Left ventricle myocardium inferior (tissue), 1 donor: ENCODE measurements around the gene METRNL. TPM values are rescaled to one million over a fixed set of nuclear protein-coding genes. Genes with fewer than 3 reads are reported as not detected.

Experiments
- DNase-seq: peaks from one replicate; pipeline ENCODE4 v3.0.0-alpha.2; 2020
- H3K27ac ChIP-seq: fragments of 200-600 bp; replicated peaks from 2 replicates; pipeline ENCODE4 v1.8.0; 2021
- H3K27me3 ChIP-seq: fragments of 200-600 bp; 2 replicates; pipeline ENCODE4 v1.8.0; 2021; ENCODE audit warnings: low read depth
- H3K36me3 ChIP-seq: fragments of 200-600 bp; 2 replicates; pipeline ENCODE4 v1.8.0; 2021
- H3K4me1 ChIP-seq: fragments of 200-600 bp; 2 replicates; pipeline ENCODE4 v1.8.0; 2021
- H3K4me3 ChIP-seq: fragments of 200-600 bp; 2 replicates; pipeline ENCODE4 v1.8.0; 2021; ENCODE audit warnings: mild to moderate bottlenecking, moderate library complexity
- H3K9me3 ChIP-seq: fragments of 200-600 bp; replicated peaks from 2 replicates; pipeline ENCODE4 v1.8.0; 2021
- intact Hi-C: fragments of 100-400 bp; cut with micrococcal nuclease; formaldehyde crosslinking; loops from one replicate; pipeline ENCODE4 v1.11.0; 2022
- total RNA-seq: library from RNA; stranded (reverse); fragmentation: NEBNext Ultra II Directional; extraction: Animal tissue kit (Norgen Biotek cat#: 25700); gene quantifications from one replicate; pipeline ENCODE4 v1.2.1, GENCODE V29; 2021
- TF ChIP-seq, protein P1 (sequence below): fragments of 200-600 bp; IDR thresholded peaks from 2 replicates; pipeline ENCODE4 v1.8.0; 2021; ENCODE audit warnings: antibody characterized with exemption, mild to moderate bottlenecking, borderline replicate concordance
- donor health status: DM: no; HTN: yes; CAD: no; lungs with severe emphysema.

Gene METRNL
- total RNA-seq, 1 donor from 2014 or later, result 75.2 TPM

DNA sequence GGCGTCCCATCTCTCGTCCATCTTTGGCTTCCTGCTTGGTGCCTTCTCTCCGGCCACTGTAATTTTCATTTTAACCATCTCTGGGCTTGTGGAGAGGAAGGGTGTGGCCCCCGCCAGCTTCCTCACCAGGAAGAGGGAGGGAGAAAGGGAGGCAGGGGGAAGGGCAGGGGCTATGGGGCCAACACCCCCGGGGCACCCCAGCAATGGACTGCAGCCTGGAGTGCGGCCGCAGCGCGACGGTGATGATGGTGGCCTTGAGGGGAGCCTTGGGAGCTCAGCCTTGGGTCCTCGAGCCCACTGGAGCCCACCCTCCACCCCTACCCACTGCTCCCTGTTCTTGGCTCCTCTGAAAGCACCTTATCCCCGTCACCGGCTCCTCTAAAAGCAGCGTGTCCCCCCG, 9.5 kb downstream of the METRNL start:
- no peak overlapping the region for H3K4me3 ChIP-seq
- TF ChIP-seq, protein P1, sequence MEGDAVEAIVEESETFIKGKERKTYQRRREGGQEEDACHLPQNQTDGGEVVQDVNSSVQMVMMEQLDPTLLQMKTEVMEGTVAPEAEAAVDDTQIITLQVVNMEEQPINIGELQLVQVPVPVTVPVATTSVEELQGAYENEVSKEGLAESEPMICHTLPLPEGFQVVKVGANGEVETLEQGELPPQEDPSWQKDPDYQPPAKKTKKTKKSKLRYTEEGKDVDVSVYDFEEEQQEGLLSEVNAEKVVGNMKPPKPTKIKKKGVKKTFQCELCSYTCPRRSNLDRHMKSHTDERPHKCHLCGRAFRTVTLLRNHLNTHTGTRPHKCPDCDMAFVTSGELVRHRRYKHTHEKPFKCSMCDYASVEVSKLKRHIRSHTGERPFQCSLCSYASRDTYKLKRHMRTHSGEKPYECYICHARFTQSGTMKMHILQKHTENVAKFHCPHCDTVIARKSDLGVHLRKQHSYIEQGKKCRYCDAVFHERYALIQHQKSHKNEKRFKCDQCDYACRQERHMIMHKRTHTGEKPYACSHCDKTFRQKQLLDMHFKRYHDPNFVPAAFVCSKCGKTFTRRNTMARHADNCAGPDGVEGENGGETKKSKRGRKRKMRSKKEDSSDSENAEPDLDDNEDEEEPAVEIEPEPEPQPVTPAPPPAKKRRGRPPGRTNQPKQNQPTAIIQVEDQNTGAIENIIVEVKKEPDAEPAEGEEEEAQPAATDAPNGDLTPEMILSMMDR, result no peak
- peaks cover 26% of the 10 kb centered on the region for H3K36me3 ChIP-seq
- DNase-seq, result no peak
- H3K9me3 ChIP-seq, result no peaks in the 10 kb centered on the region
- H3K27ac ChIP-seq, result peak overlapping the region; percentile 36
- peaks cover 87% of the 10 kb centered on the region for H3K4me1 ChIP-seq
- no peaks in the 10 kb centered on the region for H3K27me3 ChIP-seq
- intact Hi-C loops, result no loop called here

DNA sequence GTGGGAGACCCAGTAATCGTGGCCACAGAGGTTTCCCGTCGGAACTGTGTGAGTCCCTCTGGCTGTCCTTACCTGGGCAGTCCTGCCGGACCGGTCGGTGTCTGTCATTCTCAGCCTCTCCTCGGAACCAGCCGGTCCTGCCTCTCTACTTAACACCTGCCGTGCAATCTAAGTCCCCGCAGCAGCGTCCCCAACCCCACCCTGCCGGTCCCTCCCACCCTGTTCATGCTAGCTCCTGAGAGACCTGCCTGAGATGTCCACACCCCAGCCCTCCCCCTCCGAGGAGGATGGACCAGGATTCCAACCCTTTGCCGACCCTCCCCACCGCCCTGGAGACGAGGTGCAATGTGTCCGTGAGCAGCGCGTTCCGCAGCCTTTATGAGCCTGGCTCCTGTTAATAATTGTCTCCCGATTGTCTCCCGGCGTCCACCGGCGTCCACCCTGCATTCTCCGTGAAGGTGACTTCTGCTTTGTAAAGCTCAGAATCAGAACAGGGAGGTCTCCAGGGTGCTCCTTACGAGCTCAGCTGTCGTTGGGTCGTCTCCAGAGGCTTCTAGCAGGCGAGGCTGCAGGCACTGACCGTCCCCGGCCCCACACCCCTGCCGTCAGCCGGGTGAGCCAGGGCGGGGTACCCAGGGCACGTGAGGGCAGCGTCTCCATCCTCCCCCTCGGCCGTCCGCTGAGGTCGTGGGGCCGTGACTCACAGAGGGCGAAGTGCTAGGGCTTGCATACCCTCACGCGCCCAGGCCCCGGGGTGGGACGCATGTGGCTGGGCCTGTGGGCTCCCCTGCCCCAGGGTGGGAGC, 10.1 kb downstream of the METRNL start:
- H3K27ac ChIP-seq, result peak overlapping the region; percentile 36
- H3K27me3 ChIP-seq, result no peaks in the 10 kb centered on the region
- peaks cover 81% of the 10 kb centered on the region for H3K4me1 ChIP-seq
- no peaks in the 10 kb centered on the region for H3K9me3 ChIP-seq
- H3K4me3 ChIP-seq, result no peak overlapping the region
- no peak for DNase-seq
- intact Hi-C loops, result no loop called here
- TF ChIP-seq, protein P1, result no peak
- H3K36me3 ChIP-seq, result peaks cover 32% of the 10 kb centered on the region

DNA sequence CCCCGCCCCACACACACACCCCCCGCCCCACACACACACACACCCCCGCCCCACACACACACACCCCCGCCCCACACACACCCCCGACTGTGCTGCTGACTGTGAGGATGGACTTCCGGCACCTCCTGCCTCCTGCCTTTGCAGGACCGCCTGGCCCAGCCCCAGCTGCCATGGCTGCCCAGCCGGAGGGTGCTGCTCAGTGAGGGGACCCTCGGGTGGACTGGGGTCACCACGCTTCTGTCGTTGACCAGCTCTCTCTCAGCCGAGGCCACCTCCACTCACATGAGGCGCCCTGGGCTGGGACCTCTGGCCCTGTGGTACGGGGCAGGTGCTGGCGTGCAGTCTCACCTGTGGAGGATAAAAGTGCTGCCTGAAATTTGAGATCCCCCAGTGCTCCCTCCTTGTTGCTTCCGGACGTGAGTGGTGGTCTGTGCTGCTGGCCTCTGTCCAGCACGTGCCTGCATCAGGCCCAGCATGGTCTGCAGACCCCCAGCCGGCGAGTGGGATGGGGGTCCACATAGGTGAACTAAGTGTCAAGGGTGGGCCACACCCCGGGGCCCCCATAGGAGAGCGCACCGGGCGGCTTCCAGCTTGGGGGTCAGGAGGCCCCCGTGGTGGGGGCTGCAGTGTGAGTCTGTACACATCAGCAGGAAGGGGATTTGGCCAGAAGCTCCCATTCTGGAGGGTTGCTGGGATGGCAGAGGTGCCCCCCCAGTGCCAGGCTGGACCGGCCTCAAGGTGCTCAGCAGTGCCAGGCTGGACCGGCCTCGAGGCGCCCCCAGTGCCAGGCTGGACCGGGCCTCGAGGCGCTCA, 11.2 kb downstream of the METRNL start:
- H3K9me3 ChIP-seq, result no peaks in the 10 kb centered on the region
- peak overlapping the region; percentile 40 for H3K4me3 ChIP-seq
- DNase-seq, result no peak
- peaks cover 34% of the 10 kb centered on the region for H3K36me3 ChIP-seq
- TF ChIP-seq, protein P1, result no peak
- intact Hi-C loops, result no loop called here
- peak overlapping the region; percentile 79 for H3K27ac ChIP-seq
- no peaks in the 10 kb centered on the region for H3K27me3 ChIP-seq
- H3K4me1 ChIP-seq, result peaks cover 71% of the 10 kb centered on the region

DNA sequence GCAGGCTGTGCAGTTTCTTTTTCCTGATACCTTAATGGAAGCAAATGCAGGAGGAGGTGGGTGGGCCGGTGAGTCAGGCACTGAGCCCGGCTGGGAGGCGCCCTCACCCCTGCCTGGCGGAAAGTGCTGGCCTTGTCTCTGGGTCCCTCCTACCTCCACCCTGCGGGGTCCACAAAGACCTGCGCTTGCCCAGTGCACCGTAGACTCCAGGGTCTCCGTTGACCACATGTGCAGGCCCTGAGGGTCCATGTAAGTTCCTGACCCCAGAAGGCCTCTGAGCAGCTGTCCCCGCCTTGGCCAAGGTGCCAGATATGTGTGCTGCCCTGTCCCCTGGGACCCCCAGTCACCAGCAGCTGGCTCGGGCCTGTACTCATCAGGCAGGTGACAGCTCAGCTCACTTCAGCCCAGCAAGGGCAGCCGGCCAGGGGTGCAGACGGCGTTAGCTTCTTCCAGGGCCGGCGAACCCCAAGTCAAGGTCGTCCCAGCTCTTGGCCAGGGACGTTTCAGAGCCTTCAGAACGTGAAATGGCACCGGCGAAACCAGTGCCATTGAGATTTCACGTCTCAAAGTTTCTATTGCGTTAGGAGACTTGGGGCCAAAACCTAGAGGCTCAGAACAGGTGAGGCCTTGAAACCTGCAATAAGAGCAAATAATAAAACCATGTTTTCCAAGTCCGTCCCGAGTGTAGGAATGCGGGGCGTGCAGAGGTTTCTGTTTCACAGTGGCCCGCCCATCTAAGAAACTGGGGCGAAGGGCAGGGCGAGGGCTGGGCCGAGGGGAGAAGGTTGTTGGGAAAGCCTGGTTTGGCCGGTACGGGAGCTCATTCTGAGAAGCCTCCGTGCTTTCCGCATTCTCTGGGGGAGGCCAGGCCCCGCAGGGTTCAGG, 12.1 kb downstream of the METRNL start:
- H3K27me3 ChIP-seq, result no peaks in the 10 kb centered on the region
- TF ChIP-seq, protein P1, result no peak
- H3K4me3 ChIP-seq, result peak overlapping the region; percentile 40
- H3K4me1 ChIP-seq, result peaks cover 62% of the 10 kb centered on the region
- peaks cover 38% of the 10 kb centered on the region for H3K36me3 ChIP-seq
- intact Hi-C loops, result no loop called here
- peak overlapping the region; percentile 79 for H3K27ac ChIP-seq
- H3K9me3 ChIP-seq, result no peaks in the 10 kb centered on the region
- no peak for DNase-seq

DNA sequence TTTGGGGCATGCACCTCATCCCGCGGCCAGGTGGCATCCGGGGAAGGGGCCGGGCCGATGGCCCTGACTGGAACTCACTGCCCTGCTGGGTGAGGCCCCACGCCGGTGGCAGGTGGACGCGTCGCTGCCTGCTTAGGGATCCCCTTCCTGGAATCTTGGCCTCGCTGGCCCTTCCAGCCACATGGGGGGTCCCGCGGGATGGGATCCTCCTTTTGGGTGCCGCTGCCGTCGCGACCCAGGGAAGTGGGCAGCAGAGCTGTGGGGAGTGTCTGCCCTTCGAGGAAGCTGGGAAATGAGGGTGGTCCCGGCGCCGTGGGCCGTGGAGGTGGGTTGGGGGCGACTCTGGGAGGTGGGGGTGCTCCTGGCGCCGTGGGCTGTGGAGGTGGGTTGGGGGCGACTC, 12.8 kb downstream of the METRNL start:
- Histone ChIP-seq H3K9me3 (no peaks in the 10 kb centered on the region), H3K4me1 (peaks cover 56% of the 10 kb centered on the region), H3K4me3 (peak overlapping the region; percentile 40), H3K36me3 (peaks cover 38% of the 10 kb centered on the region), H3K27me3 (no peaks in the 10 kb centered on the region), H3K27ac (peak overlapping the region; percentile 79)
- intact Hi-C loops, result no loop called here
- TF ChIP-seq, protein P1, result no peak
- DNase-seq, result no peak
